Mucosa of stomach (tissue), 1 donor: ENCODE data around the gene GAS5.
"Not testable (repeated sequence)": the region's sequence is repeated elsewhere in the genome, so short reads cannot be mapped to it uniquely, and the experiment has no call there.

Experiments used
- H3K27me3 ChIP-seq: one replicate; pipeline ENCODE4 v1.7.0; 2013; ENCODE audit warnings: mild to moderate bottlenecking, low read length; ENCODE audit not compliant: control insufficient read depth, insufficient read depth
- H3K36me3 ChIP-seq: one replicate; pipeline ENCODE4 v1.7.0; 2013; ENCODE audit warnings: low read length; ENCODE audit not compliant: control insufficient read depth, insufficient read depth
- H3K4me1 ChIP-seq: one replicate; pipeline ENCODE4 v1.7.0; 2013; ENCODE audit warnings: mild to moderate bottlenecking, low read length; ENCODE audit not compliant: control insufficient read depth, insufficient read depth
- H3K4me3 ChIP-seq: one replicate; pipeline ENCODE4 v1.7.0; 2013; ENCODE audit warnings: low read length
- H3K9ac ChIP-seq: one replicate; pipeline ENCODE4 v1.7.0; 2013; ENCODE audit warnings: mild to moderate bottlenecking, low read length, moderate library complexity
- H3K9me3 ChIP-seq: one replicate; pipeline ENCODE4 v1.7.0; 2013; ENCODE audit warnings: mild to moderate bottlenecking, low read length, moderate library complexity; ENCODE audit not compliant: control insufficient read depth
- donor health status: Pancreatic carcinoma.

The GAS5 gene

DNA sequence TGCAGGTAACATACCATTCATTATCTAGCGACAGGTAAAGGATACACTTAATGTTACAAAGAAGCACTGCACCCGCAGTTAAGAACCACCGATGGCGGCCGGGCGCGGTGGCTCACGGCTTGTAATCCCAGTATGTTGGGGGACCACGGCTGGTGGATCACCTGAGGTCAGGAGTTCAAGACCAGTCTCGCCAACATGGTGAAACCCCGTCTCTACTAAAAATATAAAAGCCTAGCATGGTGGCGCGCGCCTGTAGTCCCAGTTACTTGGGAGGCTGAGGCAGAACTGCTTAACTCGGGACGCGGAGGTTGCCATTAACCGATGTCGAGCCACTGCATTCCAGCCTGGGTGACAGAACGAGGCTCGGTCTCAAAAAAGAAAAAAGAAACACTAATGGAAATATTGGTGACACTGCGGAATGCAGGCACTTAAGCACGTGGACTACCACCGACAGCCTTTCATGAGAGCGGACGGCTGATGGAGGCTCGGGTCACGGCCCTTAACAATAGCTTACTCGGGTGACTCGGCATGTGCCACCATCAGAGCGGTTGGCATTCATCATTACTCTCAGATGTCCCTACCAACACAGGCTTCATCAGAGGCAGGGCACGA is 542 bp downstream of the GAS5 start:
- Histone ChIP-seq H3K4me3 (peak overlapping the region; percentile 40), H3K4me1 (peaks cover 17% of the 10 kb centered on the region), H3K36me3 (peaks cover 9% of the 10 kb centered on the region), H3K9ac (peak overlapping the region; percentile 66), H3K9me3 (no peaks in the 10 kb centered on the region), H3K27me3 (no peaks in the 10 kb centered on the region)

- no peaks in the 10 kb centered on the region for H3K9me3 ChIP-seq
- peaks cover 9% of the 10 kb centered on the region for H3K36me3 ChIP-seq
- peak overlapping the region; percentile 40 for H3K4me3 ChIP-seq
- H3K9ac ChIP-seq = peak overlapping the region; percentile 66
- peaks cover 16% of the 10 kb centered on the region for H3K4me1 ChIP-seq
- no peaks in the 10 kb centered on the region for H3K27me3 ChIP-seq
These were observed 1.2 kb downstream of the GAS5 start for GRCh38 chr1:173866413-173867115.

DNA sequence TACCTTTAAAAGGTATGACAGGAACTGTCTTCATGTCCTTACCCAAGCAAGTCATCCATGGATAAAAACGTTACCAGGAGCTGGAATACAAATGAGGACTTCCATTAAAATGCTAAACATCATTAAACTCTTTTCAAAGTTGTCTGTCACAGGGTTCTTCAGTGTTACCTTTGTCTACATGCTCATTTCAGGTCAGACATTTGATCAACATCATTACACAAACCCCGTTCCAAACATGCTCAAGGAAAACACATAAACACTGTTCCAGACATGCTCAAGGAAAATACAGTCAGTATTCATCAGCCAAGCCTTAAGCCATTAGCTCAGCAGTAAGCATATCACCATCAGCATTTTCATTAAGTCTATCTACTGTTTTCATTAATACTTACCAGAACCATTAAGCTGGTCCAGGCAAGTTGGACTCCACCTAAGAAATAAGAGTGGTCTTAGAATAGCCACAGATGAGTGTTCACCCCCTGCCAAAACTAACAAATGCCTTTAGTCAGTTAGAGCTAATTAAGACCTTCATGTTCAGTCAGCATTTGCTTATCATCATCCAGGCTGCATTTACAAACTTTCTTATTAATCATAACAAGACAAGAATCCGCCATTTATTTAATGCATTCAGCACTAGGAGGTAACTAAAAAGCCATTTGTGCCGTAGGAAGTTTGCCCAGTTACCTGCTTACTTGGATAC is 2.2 kb downstream of the GAS5 start:
- Histone ChIP-seq H3K27me3 (no peaks in the 10 kb centered on the region), H3K4me1 (peaks cover 6% of the 10 kb centered on the region), H3K9ac (peak overlapping the region; percentile 7), H3K9me3 (no peaks in the 10 kb centered on the region), H3K4me3 (no peak overlapping the region), H3K36me3 (peaks cover 9% of the 10 kb centered on the region)

DNA sequence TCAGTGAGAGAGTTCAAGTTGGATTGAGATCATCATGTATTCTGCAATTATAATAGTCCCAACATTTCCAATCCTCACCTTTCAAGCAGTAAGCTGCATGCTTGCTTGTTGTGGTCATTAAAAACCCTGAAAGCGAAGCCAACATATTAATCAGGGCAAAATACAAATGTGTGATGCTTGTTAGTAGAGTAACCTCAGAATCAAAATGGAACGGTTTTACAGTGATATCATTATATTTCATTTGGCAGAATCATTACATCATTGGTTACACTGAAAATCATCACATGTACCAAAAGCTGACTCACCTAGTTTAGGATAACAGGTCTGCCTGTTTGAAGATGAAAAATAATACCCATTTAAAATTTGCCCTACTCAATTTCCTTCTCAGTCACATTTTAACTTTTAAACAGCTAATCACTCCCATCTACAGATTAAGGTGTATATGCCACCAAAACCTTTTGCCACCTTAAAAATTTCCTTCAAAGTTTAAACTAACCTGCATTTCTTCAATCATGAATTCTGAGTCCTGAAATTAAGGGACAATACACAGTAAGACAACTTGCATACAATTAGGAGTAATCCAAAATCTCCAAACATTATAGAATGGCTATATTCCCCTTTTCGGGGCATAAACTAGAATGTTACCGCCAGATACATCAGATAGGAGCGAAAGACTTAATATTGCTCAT is 3.5 kb downstream of the GAS5 start:
- Histone ChIP-seq H3K4me1 (no peaks in the 10 kb centered on the region), H3K27me3 (no peaks in the 10 kb centered on the region), H3K9me3 (no peaks in the 10 kb centered on the region), H3K36me3 (peaks cover 9% of the 10 kb centered on the region), H3K4me3 (no peak overlapping the region), H3K9ac (no peak overlapping the region)

DNA sequence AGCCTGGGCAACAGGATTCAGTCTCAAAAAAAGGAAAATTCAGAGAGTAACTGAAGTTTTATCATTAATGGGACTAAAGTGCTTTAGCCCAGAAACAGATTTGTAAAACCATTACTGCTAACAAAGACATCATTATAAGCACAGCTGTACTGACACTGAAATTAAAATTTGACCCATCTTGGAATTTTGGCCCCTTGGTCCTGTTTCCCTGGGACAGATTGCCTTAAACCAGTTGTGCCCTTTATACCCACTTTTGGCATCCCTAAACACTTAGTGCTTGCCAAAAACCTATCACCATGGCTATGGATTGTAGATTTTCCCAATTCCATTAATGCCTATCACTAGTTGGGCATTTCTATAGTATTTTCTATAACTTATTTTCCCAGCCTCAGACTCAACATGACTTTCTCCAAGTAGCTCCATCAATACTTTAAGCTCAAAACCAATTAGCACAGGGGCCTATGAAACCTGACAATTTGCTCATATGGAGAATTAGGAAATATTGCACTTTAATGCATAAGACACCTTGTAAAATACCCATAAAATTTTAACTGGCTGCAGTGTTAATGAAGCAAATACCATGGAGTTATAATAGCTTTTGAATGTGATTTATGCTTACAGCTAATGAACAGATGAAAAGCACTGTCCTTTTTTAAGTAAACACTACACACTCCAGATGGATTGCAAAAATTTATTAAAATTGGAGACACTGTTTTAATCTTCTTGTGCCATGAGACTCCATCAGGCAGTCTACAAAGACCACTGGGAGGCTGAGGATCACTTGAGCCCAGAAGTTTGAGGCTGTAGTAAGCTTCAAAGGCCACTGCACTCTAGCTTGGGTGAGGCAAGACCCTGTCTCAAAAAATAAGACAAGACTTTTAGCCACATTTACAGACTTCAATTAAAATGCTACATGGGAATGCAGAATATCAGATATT is 4.3 kb downstream of the GAS5 start:
- Histone ChIP-seq H3K4me3 (no peak overlapping the region), H3K36me3 (peaks cover 9% of the 10 kb centered on the region), H3K9ac (no peak overlapping the region), H3K9me3 (no peaks in the 10 kb centered on the region), H3K27me3 (no peaks in the 10 kb centered on the region), H3K4me1 (no peaks in the 10 kb centered on the region)

DNA sequence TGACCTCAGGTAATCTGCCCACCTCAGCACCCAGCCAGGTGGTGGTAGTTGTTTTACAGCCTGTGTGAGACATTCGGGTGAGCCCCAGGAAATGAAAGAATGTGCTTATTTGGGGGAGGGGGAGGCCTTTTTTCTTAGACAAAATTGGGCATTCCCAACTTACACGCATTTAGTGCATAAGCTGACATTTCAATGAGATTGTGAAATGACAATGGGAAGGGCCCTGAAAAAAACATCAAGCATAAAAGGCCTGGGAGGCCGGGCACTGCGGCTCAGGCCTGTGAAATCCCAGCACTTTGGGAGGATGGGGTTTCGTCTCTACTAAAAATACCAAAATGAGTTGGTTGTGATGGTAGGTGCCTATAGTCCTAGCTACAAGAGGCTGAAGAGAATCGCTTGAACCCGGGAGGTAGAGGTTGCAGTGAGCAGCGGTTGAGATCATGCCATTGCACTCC is 5.0 kb downstream of the GAS5 start:
- Histone ChIP-seq H3K27me3 (no peaks in the 10 kb centered on the region), H3K9me3 (no peaks in the 10 kb centered on the region), H3K9ac (no peak overlapping the region), H3K36me3 (peaks cover 9% of the 10 kb centered on the region), H3K4me1 (no peaks in the 10 kb centered on the region), H3K4me3 (no peak overlapping the region)

GRCh38 chr1:173862146-173862768 is 5.5 kb downstream of the GAS5 start:
- not testable (repeated sequence) for H3K9me3 ChIP-seq, H3K9ac ChIP-seq, H3K4me3 ChIP-seq, H3K27me3 ChIP-seq, H3K36me3 ChIP-seq, H3K4me1 ChIP-seq

- H3K4me1 ChIP-seq = no peaks in the 10 kb centered on the region
- H3K9ac ChIP-seq = no peak overlapping the region
- no peak overlapping the region for H3K4me3 ChIP-seq
- no peaks in the 10 kb centered on the region for H3K9me3 ChIP-seq
- H3K27me3 ChIP-seq = no peaks in the 10 kb centered on the region
- H3K36me3 ChIP-seq = peaks cover 9% of the 10 kb centered on the region
These were observed 6.1 kb downstream of the GAS5 start for GRCh38 chr1:173861731-173862145.

- H3K4me3 ChIP-seq = no peak overlapping the region
- no peaks in the 10 kb centered on the region for H3K4me1 ChIP-seq
- no peaks in the 10 kb centered on the region for H3K27me3 ChIP-seq
- H3K9ac ChIP-seq = no peak overlapping the region
- no peaks in the 10 kb centered on the region for H3K9me3 ChIP-seq
- peaks cover 3% of the 10 kb centered on the region for H3K36me3 ChIP-seq
These were observed 7.7 kb downstream of the GAS5 start for GRCh38 chr1:173860065-173860464.

GRCh38 chr1:173859547-173859946 is 8.2 kb downstream of the GAS5 start:
- H3K4me3 ChIP-seq, H3K36me3 ChIP-seq, H3K9me3 ChIP-seq, H3K9ac ChIP-seq, H3K27me3 ChIP-seq, H3K4me1 ChIP-seq: not testable (repeated sequence)

GRCh38 chr1:173857363-173857917 is 10.3 kb downstream of the GAS5 start:
- Histone ChIP-seq H3K27me3 (no peaks in the 10 kb centered on the region), H3K9me3 (no peaks in the 10 kb centered on the region), H3K9ac (no peak overlapping the region), H3K4me3 (no peak overlapping the region), H3K36me3 (no peaks in the 10 kb centered on the region), H3K4me1 (no peaks in the 10 kb centered on the region)
